C4-2B (cell line): ENCODE measurements around the gene SPECC1L.

Experiments
- ZFX ChIP-seq: fragments of 450-650 bp; IDR thresholded peaks from 2 replicates; pipeline ENCODE4 v1.6.1; 2017
- TF ChIP-seq, protein P1 (sequence below): fragments of 450-650 bp; conservative IDR thresholded peaks from 2 replicates; pipeline ENCODE4 v1.5.1; 2017; ENCODE audit warnings: mild to moderate bottlenecking

DNA sequence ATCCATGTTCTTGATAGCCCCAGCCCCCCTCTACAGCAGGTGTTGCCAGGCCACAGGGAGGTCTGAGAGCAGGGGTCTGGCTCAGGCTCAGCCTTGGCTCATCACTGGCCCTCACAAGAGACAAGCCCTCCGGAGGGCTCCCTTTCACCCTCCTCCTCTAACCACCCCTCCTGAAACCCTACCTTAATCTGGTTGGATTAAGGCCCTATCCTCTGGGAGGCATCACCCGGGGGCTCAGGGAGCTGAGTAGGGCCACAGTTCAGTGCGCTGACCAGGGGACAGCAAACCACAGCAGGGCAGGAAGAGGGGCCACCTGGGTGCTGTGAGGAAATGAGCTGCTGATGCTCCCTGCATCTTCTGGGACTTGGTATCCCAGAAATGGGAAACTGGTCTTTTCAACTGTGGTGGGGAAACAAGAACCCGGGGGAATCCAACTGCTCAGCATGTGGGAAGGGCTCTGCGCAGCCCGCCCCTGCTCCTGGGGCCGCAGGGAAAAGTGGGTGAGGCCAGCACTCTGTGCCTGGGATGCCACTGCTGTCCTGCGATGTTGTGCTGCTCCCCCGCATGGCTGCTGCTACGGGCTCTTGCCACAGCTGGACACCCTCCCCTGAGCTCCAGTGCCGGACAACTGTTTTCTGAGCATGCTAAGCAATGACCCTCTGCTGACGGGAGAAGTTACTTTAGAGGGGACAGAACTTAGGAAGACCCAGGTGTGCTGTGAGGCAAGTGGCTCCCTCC, 174.3 kb downstream of the SPECC1L start:
- TF ChIP-seq, protein P1, sequence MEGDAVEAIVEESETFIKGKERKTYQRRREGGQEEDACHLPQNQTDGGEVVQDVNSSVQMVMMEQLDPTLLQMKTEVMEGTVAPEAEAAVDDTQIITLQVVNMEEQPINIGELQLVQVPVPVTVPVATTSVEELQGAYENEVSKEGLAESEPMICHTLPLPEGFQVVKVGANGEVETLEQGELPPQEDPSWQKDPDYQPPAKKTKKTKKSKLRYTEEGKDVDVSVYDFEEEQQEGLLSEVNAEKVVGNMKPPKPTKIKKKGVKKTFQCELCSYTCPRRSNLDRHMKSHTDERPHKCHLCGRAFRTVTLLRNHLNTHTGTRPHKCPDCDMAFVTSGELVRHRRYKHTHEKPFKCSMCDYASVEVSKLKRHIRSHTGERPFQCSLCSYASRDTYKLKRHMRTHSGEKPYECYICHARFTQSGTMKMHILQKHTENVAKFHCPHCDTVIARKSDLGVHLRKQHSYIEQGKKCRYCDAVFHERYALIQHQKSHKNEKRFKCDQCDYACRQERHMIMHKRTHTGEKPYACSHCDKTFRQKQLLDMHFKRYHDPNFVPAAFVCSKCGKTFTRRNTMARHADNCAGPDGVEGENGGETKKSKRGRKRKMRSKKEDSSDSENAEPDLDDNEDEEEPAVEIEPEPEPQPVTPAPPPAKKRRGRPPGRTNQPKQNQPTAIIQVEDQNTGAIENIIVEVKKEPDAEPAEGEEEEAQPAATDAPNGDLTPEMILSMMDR, result no peak
- no peak for TF ChIP-seq ZFX
